GM19099 (cell line): ENCODE data around the gene ELMO1.

ENCODE experiments used
- POLR2A ChIP-seq: IDR thresholded peaks from 3 replicates; pipeline ENCODE4 v1.6.1; 2011; ENCODE audit warnings: low read depth; ENCODE audit not compliant: insufficient read length; ENCODE audit errors: extremely low read depth

Gene ELMO1

GRCh38 chr7:36852931-36853330 is 595.7 kb downstream of the ELMO1 start:
- no peak for TF ChIP-seq POLR2A

GRCh38 chr7:36852017-36852416 is 596.6 kb downstream of the ELMO1 start:
- TF ChIP-seq POLR2A = no peak

GRCh38 chr7:36851382-36851781 is 597.3 kb downstream of the ELMO1 start:
- no peak for TF ChIP-seq POLR2A

GRCh38 chr7:36847946-36848345 is 600.7 kb downstream of the ELMO1 start:
- TF ChIP-seq POLR2A = no peak

GRCh38 chr7:36844374-36844773 is 604.3 kb downstream of the ELMO1 start:
- TF ChIP-seq POLR2A = no peak

GRCh38 chr7:36840904-36841303 is 607.8 kb downstream of the ELMO1 start:
- TF ChIP-seq POLR2A = no peak

GRCh38 chr7:36838616-36839225 is 609.9 kb downstream of the ELMO1 start:
- TF ChIP-seq POLR2A = no peak

- TF ChIP-seq POLR2A = no peak
Observed at GRCh38 chr7:36831049-36831448, 617.6 kb downstream of the ELMO1 start.

- no peak for TF ChIP-seq POLR2A
Observed at GRCh38 chr7:36827726-36828703, 620.6 kb downstream of the ELMO1 start.

GRCh38 chr7:36825501-36825900 is 623.2 kb downstream of the ELMO1 start:
- TF ChIP-seq POLR2A = no peak

- TF ChIP-seq POLR2A = no peak
Observed at GRCh38 chr7:36823353-36823752, 625.3 kb downstream of the ELMO1 start.

GRCh38 chr7:36821617-36822016 is 627.0 kb downstream of the ELMO1 start:
- TF ChIP-seq POLR2A = no peak

GRCh38 chr7:36820527-36821170 is 628.0 kb downstream of the ELMO1 start:
- TF ChIP-seq POLR2A = no peak

- no peak for TF ChIP-seq POLR2A
Observed at GRCh38 chr7:36819639-36820038, 629.0 kb downstream of the ELMO1 start.

- no peak for TF ChIP-seq POLR2A
Observed at GRCh38 chr7:36814311-36814710, 634.4 kb downstream of the ELMO1 start.

- TF ChIP-seq POLR2A = no peak
Observed at GRCh38 chr7:36811807-36812206, 636.9 kb downstream of the ELMO1 start.

- TF ChIP-seq POLR2A = no peak
Observed at GRCh38 chr7:36810489-36810888, 638.2 kb downstream of the ELMO1 start.

- TF ChIP-seq POLR2A = no peak
Observed at GRCh38 chr7:36810032-36810431, 638.6 kb downstream of the ELMO1 start.
